ENCODE data around the gene CRMP1. TPM values are rescaled to one million over a fixed set of nuclear protein-coding genes. Genes with fewer than 3 reads are reported as not detected.

CRMP1 gene
- total RNA-seq, 2 donors from 2014 or later = 1.8 TPM; not detected in 1

DNA sequence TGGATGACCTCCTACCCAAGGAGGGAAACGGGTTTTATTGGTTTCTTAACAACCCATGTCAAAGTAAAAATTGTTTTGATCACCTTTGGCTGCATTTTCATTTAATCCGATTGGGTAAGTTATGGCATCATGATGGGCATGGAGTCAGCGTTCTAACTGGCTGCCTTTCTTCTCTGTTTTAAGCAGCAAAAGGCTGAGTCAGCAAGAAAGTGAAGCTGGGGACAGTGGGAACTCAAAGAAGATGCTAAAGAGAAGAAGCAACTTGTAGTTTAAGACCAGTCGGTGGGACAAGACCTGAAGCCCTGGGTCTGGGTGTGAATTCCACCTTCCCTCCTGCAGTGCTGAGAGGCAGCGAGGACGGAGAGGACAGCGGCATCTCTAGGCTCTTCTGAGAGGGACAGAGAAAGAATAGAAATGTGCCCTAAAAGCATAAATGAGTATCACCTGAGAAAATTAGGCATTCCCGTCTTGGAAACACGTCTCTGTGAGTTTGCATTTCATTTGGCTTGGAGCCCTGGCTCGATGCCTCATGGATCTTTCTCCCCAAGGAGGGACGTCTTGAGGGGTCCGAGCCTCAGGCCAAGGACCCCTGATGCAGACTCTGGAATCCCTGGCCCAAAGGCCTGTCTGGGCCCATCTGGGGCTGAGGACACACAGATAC, 82.0 kb downstream of the CRMP1 start:
- H3K9me3 ChIP-seq = no peaks in the 10 kb centered on the region
- ATAC-seq (ENCODE audit: insufficient number of reproducible peaks, low FRiP score, low read depth) = no peak
- no peak for DNase-seq (ENCODE audit: low spot score)
- H3K27me3 ChIP-seq (replicated peaks; ENCODE audit: insufficient read depth) = no peaks in the 10 kb centered on the region
- H3K36me3 ChIP-seq = peaks cover 46% of the 10 kb centered on the region
- H3K4me1 ChIP-seq (ENCODE audit: control insufficient read depth in 1 of 2, low read depth in 2 of 2) = no peaks in the 10 kb centered on the region
- no peak overlapping the region for H3K4me3 ChIP-seq
- H3K27ac ChIP-seq = no peak overlapping the region
- no peak for TF ChIP-seq CTCF (IDR thresholded peaks at IDR 0.05)

GRCh38 chr4:5810151-5810550, 82.7 kb downstream of the CRMP1 start:
- DNase-seq (ENCODE audit: low spot score) (no peak), ATAC-seq (ENCODE audit: insufficient number of reproducible peaks, low FRiP score, low read depth) (no peak)
- Histone ChIP-seq H3K4me3 (no peak overlapping the region), H3K9me3 (no peaks in the 10 kb centered on the region), H3K27ac (no peak overlapping the region), H3K27me3 (replicated peaks; ENCODE audit: insufficient read depth) (no peaks in the 10 kb centered on the region), H3K4me1 (ENCODE audit: control insufficient read depth in 1 of 2, low read depth in 2 of 2) (no peaks in the 10 kb centered on the region), H3K36me3 (peaks cover 51% of the 10 kb centered on the region)
- TF ChIP-seq CTCF (IDR thresholded peaks at IDR 0.05) = no peak

DNA sequence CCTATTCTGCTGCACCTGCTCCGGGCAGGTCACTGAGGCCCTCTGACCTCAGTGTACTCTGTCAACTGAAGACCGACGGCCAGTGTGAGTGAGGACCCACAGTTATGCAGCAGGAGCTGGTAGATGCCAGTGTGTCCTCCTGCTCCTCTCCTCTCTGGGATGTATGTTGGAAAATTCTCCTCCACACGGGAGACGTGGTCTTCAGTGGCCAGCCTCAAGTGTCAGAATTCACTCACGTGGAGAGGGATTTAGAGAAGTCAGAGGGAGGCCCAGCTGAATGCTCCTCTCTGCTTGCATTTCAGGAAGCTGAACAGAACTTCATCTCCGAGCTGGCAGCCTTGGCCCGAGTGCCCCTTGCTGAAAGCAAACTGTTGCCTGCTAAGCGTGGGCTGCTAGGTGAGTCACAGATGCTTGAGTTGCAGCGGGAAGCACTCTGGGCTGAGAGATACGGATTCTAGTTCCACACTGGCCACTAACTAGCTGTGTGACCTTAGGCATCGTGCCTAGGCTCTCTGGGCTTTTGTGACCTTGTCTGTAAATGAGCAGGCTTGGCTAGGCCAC, 83.6 kb downstream of the CRMP1 start:
- DNase-seq (ENCODE audit: low spot score) (no peak), ATAC-seq (ENCODE audit: insufficient number of reproducible peaks, low FRiP score, low read depth) (no peak)
- Histone ChIP-seq H3K4me1 (ENCODE audit: control insufficient read depth in 1 of 2, low read depth in 2 of 2) (no peaks in the 10 kb centered on the region), H3K27me3 (replicated peaks; ENCODE audit: insufficient read depth) (no peaks in the 10 kb centered on the region), H3K4me3 (no peak overlapping the region), H3K9me3 (no peaks in the 10 kb centered on the region), H3K36me3 (peaks cover 52% of the 10 kb centered on the region), H3K27ac (no peak overlapping the region)
- TF ChIP-seq CTCF (IDR thresholded peaks at IDR 0.05) = no peak

DNA sequence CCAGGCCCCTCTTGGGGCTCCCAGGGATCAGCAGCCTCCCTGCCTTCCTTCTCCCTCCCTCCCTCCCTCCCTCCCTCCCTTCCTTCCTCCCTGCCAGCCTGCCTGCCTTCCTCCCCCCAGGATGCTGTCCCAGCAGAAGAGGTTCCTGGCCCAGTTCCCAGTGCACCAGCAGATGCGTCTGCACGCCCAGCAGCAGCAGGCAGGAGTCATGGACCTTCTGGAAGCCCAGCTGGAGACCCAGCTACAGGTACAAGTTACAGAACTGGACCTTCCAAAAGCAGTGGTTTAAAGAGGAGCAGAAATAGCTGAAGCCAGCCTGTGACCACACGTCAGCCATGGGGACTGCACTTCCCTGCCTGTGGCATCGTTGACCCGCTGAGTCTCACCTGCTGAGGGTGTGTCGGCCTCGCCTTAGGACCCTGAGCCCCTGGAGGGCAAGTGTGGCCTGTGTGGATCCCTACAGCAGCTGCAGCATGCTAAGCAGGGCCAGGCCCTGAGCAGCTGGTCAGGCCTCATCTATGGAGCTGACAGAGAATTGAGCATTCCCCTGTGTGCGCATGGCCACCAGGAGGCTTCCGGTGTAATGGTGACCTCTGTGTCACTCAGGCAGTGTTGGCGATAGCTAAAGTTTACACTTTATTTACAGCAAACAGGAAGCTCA, 84.7 kb downstream of the CRMP1 start:
- no peak overlapping the region for H3K4me3 ChIP-seq
- DNase-seq (ENCODE audit: low spot score) (no peak), ATAC-seq (ENCODE audit: insufficient number of reproducible peaks, low FRiP score, low read depth) (no peak)
- TF ChIP-seq CTCF (IDR thresholded peaks at IDR 0.05) = no peak
- no peaks in the 10 kb centered on the region for H3K9me3 ChIP-seq
- H3K36me3 ChIP-seq = peaks cover 51% of the 10 kb centered on the region
- H3K27me3 ChIP-seq (replicated peaks; ENCODE audit: insufficient read depth) = no peaks in the 10 kb centered on the region
- no peaks in the 10 kb centered on the region for H3K4me1 ChIP-seq (ENCODE audit: control insufficient read depth in 1 of 2, low read depth in 2 of 2)
- no peak overlapping the region for H3K27ac ChIP-seq

DNA sequence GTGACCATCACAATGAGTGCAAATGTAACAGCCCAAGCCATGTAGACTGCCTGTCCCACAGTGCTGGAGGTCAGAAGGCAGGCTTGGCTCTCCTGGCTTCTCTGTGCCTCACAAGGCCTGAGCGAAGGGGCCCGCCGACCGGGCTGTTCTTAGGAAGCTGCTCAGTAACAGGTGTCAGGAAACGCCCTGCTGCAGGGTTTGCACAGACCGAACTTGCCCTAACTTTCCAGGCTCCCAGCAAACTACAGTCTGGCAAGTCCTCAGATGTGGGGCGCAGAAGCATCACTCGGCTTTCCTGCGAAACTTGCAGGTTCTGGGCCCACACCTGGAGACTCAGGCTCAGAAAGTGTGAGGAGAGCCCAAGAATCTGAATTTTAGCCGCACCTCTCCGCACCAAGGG, 87.6 kb downstream of the CRMP1 start:
- H3K27me3 ChIP-seq (replicated peaks; ENCODE audit: insufficient read depth) = no peaks in the 10 kb centered on the region
- H3K36me3 ChIP-seq = peaks cover 53% of the 10 kb centered on the region
- H3K27ac ChIP-seq = no peak overlapping the region
- no peak for TF ChIP-seq CTCF (IDR thresholded peaks at IDR 0.05)
- ATAC-seq (ENCODE audit: insufficient number of reproducible peaks, low FRiP score, low read depth) (no peak), DNase-seq (ENCODE audit: low spot score) (no peak)
- no peak overlapping the region for H3K4me3 ChIP-seq
- H3K9me3 ChIP-seq = no peaks in the 10 kb centered on the region
- H3K4me1 ChIP-seq (ENCODE audit: control insufficient read depth in 1 of 2, low read depth in 2 of 2) = no peaks in the 10 kb centered on the region

Measured in thoracic aorta (tissue), 2 donors.